ENCODE data around the gene RIC1. TPM values are rescaled to one million over a fixed set of nuclear protein-coding genes. Genes with fewer than 3 reads are reported as not detected.

The RIC1 gene
- total and polyA plus RNA-seq, 2 of the 4 experiments (the other 2 are of a cell fraction): 28.8 to 76.9 TPM

- in situ Hi-C loops (cut with MboI; ENCODE audit: low sequenced_read_pairs) (no loop called here), intact Hi-C loops (cut with micrococcal nuclease) (no loop called here), dilution Hi-C loops (cut with HindIII; ENCODE audit: low sequenced_read_pairs, unreplicated experiment) (no loop called here)
- Histone ChIP-seq H3K18ac (ENCODE audit: low read depth, low read length) (no peak overlapping the region), H2BK5ac (ENCODE audit: low read depth, low read length, poor library complexity, severe bottlenecking) (no peak overlapping the region), H3K56ac (ENCODE audit: extremely low read depth, insufficient read depth, low read length) (no peak overlapping the region), H3K23ac (ENCODE audit: low read depth, low read length) (no peak overlapping the region), H2AK5ac (ENCODE audit: low read depth, low read length) (no peak overlapping the region), H3K27me3 (ENCODE audit: control insufficient read depth, insufficient read depth, low read length) (no peaks in the 10 kb centered on the region), H3K4me3 (ENCODE audit: insufficient read depth, low read depth, low read length) (no peak overlapping the region), H3K4me1 (ENCODE audit: control insufficient read depth, insufficient read depth, low read length) (no peaks in the 10 kb centered on the region), H4K91ac (ENCODE audit: insufficient read depth, low read depth, low read length) (no peak overlapping the region), H4K8ac (ENCODE audit: low read depth in 2 of 2, low read length in 2 of 2) (no peak overlapping the region), H3K9me3 (ENCODE audit: control insufficient read depth, insufficient read depth, low read length) (no peaks in the 10 kb centered on the region), H3K4ac (ENCODE audit: low read depth, low read length) (no peak overlapping the region), H3K4me2 (ENCODE audit: low read depth, low read length) (no peak overlapping the region), H2AFZ (replicated peaks; ENCODE audit: low read length, poor library complexity) (no peak overlapping the region), H3K9ac (ENCODE audit: low read depth, low read length) (no peak overlapping the region), H2BK20ac (ENCODE audit: low read depth, low read length) (no peak overlapping the region), H3K36me3 (ENCODE audit: control insufficient read depth, insufficient read depth, low read length) (0 out of 2 replicates have a peak, but pooled peaks cover 1% of the 10 kb centered on the region), H2BK15ac (ENCODE audit: low read depth, low read length) (no peak overlapping the region), H3K14ac (replicated peaks; ENCODE audit: low read depth, low read length) (no peak overlapping the region), H3K9me1 (ENCODE audit: insufficient read depth, low read length) (no peaks in the 10 kb centered on the region), H2BK120ac (ENCODE audit: low read depth, low read length) (no peak overlapping the region), H3K79me1 (ENCODE audit: low read depth in 1 of 2, low read length in 2 of 2) (peaks cover 0 to 9% of the 10 kb centered on the region in 2 experiments; a peak in 2 of 4 replicates), H4K20me1 (ENCODE audit: insufficient read depth, low read length) (no peaks in the 10 kb centered on the region), H3K27ac (ENCODE audit: insufficient read depth, low read length) (no peak overlapping the region), H2AK9ac (replicated peaks; ENCODE audit: low read depth, low read length, poor library complexity) (no peak overlapping the region), H4K5ac (ENCODE audit: low read depth, low read length) (no peak overlapping the region)
- ChIA-PET CTCF (interaction anchor here (0.5 to 1.5 kb wide), 2 partner anchors 11 to 114 kb away, joined by 3 to 5 read pairs; no protein-coding TSS in a partner anchor), POLR2A (ENCODE audit: unreplicated experiment) (no interaction called here)
- TF ChIP-seq NFE2L2 (IDR thresholded peaks at IDR 0.05; ENCODE audit: low read depth, low read length) (no peak), USF2 (IDR thresholded peaks at IDR 0.05; ENCODE audit: low read depth, low read length) (no peak), RFX5 (IDR thresholded peaks at IDR 0.05; ENCODE audit: low read depth, low read length) (no peak), CEBPB (IDR thresholded peaks at IDR 0.05; ENCODE audit: low read depth, low read length) (no peak), CTCF (conservative IDR thresholded peaks at IDR 0.05; ENCODE audit: low read depth, low read length) (no peak), CHD1 (IDR thresholded peaks at IDR 0.05; ENCODE audit: low read depth, low read length) (no peak), FOS (IDR thresholded peaks at IDR 0.05; ENCODE audit: low read depth, low read length) (no peak), RAD21 (IDR thresholded peaks at IDR 0.05; ENCODE audit: low read length) (no peak), SMC3 (IDR thresholded peaks at IDR 0.05; ENCODE audit: low read depth, low read length) (no peak), MXI1 (IDR thresholded peaks at IDR 0.05; ENCODE audit: borderline replicate concordance, low read depth, low read length) (no peak), POLR2A (IDR thresholded peaks at IDR 0.05; ENCODE audit: low read depth, low read length) (no peak), ELK1 (IDR thresholded peaks at IDR 0.05; ENCODE audit: borderline replicate concordance, low read depth, low read length) (no peak), BHLHE40 (IDR thresholded peaks at IDR 0.05; ENCODE audit: low read depth, low read length) (no peak), RCOR1 (IDR thresholded peaks at IDR 0.05; ENCODE audit: insufficient replicate concordance, low read length) (no peak), MAFK (IDR thresholded peaks at IDR 0.05; ENCODE audit: low read depth, low read length) (no peak), MAZ (IDR thresholded peaks at IDR 0.05; ENCODE audit: borderline replicate concordance, low read depth, low read length) (no peak)
- DNase-seq: no peak
- no peak for ATAC-seq (ENCODE audit: low read depth)
- BruUV-seq (replicated peaks): no TSS peak
These were observed 16.7 kb upstream of the RIC1 start for GRCh38 chr9:5612185-5612530.
